HepG2 (cell line): ENCODE data around the gene SLC2A8. TPM values are rescaled to one million over a fixed set of nuclear protein-coding genes. Genes with fewer than 3 reads are reported as not detected.

Experiments used
- AGO2 ChIP-seq: fragments of 200-400 bp; formaldehyde crosslinking; optimal IDR thresholded peaks from 2 replicates; pipeline ENCODE3; 2017; ENCODE audit warnings: mild to moderate bottlenecking, low read depth, low read length, moderate library complexity
- BCL6 ChIP-seq: IDR thresholded peaks from 2 replicates; pipeline ENCODE4 v1.6.1; 2016; ENCODE audit warnings: missing genetic modification reagents, missing compliant biosample characterization
- CCAR2 ChIP-seq: fragments of 200-400 bp; formaldehyde crosslinking; optimal IDR thresholded peaks from 2 replicates; pipeline ENCODE3; 2018; ENCODE audit warnings: low read depth, mild to moderate bottlenecking, low read length, moderate library complexity
- FOXK2 ChIP-seq: fragments of 450-650 bp; IDR thresholded peaks from 2 replicates; pipeline ENCODE4 v1.6.1; 2016
- KLF16 ChIP-seq, 2 experiments: sonication (generic) in 1 of 2; formaldehyde crosslinking in 1 of 2; IDR thresholded peaks; 2 replicates each; pipeline versions ENCODE4 v1.6.1 to v1.8.0; 2016 to 2023; ENCODE audit warnings: missing genetic modification reagents in 2 of 2, missing compliant biosample characterization in 1 of 2
- MIER3 ChIP-seq: IDR thresholded peaks from 2 replicates; pipeline ENCODE4 v1.6.1; 2016; ENCODE audit warnings: missing compliant biosample characterization, borderline replicate concordance
- ZNF468 ChIP-seq: sonication (generic); formaldehyde crosslinking; IDR thresholded peaks from 2 replicates; pipeline ENCODE4 v1.8.0; 2022; ENCODE audit warnings: mild to moderate bottlenecking, moderate library complexity, missing genetic modification reagents
- ZNF660 ChIP-seq: sonication (generic); formaldehyde crosslinking; IDR thresholded peaks from 2 replicates; pipeline ENCODE4 v1.5.1; 2020; ENCODE audit warnings: mild to moderate bottlenecking, low read depth, missing genetic modification reagents, borderline replicate concordance
- ZNF776 ChIP-seq: sonication (generic); formaldehyde crosslinking; IDR thresholded peaks from 2 replicates; pipeline ENCODE4 v1.4.0; 2020; ENCODE audit warnings: mild to moderate bottlenecking, missing genetic modification reagents
- ZNF879 ChIP-seq: sonication (generic); formaldehyde crosslinking; IDR thresholded peaks from 2 replicates; pipeline ENCODE4 v1.8.1; 2023; ENCODE audit warnings: missing genetic modification reagents
- polyA plus RNA-seq, 8 experiments: library from polyadenylated mRNA; depleted of rRNA in 3 of 8; stranded (reverse) in 7 of 8; unstranded in 1 of 8; fragments of >200 nt; fragmentation: Illumina TruSeq in 4 of 8; extraction: Trizol in 4 of 8; gene quantifications; 2 replicates each; pipeline versions ENCODE4 v1.2.1 to v1.2.3, GENCODE V29; 2011 to 2016; ENCODE audit warnings: low read depth in 4 of 8, missing spikeins in 1 of 8, mixed read lengths in 1 of 8; ENCODE audit not compliant: insufficient read depth in 1 of 8
- total RNA-seq, 5 experiments: library from RNA; depleted of rRNA; stranded (reverse); fragments of >200 nt; fragmentation: Illumina TruSeq; extraction: Trizol; gene quantifications; 2 replicates each; pipeline ENCODE4 v1.2.3, GENCODE V29; 2016; ENCODE audit warnings: low read depth in 1 of 5
- TF ChIP-seq, protein P1 (sequence below): IDR thresholded peaks from 2 replicates; pipeline ENCODE4 v1.6.1; 2016; ENCODE audit warnings: low read depth, missing genetic modification reagents, missing compliant biosample characterization
- TF ChIP-seq, protein P2 (sequence below): fragments of 450-650 bp; IDR thresholded peaks from 2 replicates; pipeline ENCODE4 v1.6.1; 2016
- TF ChIP-seq, protein P3 (sequence below): sonication (generic); formaldehyde crosslinking; IDR thresholded peaks from 2 replicates; pipeline ENCODE4 v1.4.0; 2020; ENCODE audit warnings: missing genetic modification reagents
- TF ChIP-seq, protein P4 (sequence below): sonication (generic); formaldehyde crosslinking; IDR thresholded peaks from 2 replicates; pipeline ENCODE4 v1.4.0; 2020; ENCODE audit warnings: mild to moderate bottlenecking, missing genetic modification reagents
- TF ChIP-seq, protein P5 (sequence below): sonication (generic); formaldehyde crosslinking; IDR thresholded peaks from 2 replicates; pipeline ENCODE4 v1.4.0; 2020; ENCODE audit warnings: missing genetic modification reagents, borderline replicate concordance

SLC2A8 gene
- total and polyA plus RNA-seq, 2 of the 13 experiments (the other 11 are each of a cell fraction or from before 2014, with no cell fraction given), result 22.6 to 48.6 TPM

DNA sequence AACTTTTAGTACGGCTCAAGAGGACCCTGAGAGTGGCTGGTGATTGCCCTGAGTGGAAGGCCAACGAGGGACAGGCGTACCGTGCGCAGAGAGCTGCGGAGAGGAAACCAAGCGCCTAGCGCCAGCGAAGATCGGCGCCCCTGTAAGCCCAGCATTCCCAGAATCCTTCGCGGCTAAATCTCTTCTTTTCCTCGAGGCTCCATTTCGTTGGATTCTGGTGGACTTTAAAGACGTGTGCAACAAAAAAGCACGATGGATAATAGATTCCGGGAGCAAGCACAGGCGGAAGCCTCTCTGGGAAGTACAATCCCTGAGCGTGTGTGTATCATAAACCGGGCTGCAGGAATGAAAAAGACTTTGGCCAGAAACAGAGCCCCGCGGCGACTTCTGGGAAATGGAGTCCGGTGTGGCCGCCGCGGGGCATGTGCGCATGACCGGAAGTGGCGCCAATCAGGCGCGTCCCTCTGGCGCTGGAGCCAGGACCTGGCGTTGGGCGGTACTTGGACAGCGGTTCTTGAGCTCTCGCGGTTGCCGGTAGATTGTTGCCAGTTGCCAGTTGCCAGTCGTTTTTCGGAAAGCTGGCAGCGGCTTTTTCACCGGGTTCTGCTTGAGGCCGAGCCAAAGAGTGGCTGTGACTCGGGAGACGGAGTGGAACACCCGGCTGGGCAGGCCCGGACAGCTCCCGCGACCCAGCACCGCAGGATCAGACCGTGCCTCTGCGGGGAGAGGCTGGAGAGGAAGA lies 27.1 kb downstream of the SLC2A8 start, which contains the start of gene ZNF79 (continued):
- TF ChIP-seq, protein P1, sequence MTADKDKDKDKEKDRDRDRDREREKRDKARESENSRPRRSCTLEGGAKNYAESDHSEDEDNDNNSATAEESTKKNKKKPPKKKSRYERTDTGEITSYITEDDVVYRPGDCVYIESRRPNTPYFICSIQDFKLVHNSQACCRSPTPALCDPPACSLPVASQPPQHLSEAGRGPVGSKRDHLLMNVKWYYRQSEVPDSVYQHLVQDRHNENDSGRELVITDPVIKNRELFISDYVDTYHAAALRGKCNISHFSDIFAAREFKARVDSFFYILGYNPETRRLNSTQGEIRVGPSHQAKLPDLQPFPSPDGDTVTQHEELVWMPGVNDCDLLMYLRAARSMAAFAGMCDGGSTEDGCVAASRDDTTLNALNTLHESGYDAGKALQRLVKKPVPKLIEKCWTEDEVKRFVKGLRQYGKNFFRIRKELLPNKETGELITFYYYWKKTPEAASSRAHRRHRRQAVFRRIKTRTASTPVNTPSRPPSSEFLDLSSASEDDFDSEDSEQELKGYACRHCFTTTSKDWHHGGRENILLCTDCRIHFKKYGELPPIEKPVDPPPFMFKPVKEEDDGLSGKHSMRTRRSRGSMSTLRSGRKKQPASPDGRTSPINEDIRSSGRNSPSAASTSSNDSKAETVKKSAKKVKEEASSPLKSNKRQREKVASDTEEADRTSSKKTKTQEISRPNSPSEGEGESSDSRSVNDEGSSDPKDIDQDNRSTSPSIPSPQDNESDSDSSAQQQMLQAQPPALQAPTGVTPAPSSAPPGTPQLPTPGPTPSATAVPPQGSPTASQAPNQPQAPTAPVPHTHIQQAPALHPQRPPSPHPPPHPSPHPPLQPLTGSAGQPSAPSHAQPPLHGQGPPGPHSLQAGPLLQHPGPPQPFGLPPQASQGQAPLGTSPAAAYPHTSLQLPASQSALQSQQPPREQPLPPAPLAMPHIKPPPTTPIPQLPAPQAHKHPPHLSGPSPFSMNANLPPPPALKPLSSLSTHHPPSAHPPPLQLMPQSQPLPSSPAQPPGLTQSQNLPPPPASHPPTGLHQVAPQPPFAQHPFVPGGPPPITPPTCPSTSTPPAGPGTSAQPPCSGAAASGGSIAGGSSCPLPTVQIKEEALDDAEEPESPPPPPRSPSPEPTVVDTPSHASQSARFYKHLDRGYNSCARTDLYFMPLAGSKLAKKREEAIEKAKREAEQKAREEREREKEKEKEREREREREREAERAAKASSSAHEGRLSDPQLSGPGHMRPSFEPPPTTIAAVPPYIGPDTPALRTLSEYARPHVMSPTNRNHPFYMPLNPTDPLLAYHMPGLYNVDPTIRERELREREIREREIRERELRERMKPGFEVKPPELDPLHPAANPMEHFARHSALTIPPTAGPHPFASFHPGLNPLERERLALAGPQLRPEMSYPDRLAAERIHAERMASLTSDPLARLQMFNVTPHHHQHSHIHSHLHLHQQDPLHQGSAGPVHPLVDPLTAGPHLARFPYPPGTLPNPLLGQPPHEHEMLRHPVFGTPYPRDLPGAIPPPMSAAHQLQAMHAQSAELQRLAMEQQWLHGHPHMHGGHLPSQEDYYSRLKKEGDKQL (CRISPR knock-in tag), result no peak
- TF ChIP-seq ZNF879 (CRISPR knock-in tag) (no peak), MIER3 (no peak), AGO2 (no peak), BCL6 (CRISPR knock-in tag) (peak; percentile 37; the same call in 1 of the 2 replicates), ZNF660 (CRISPR knock-in tag) (no peak), KLF16 (CRISPR knock-in tag; IDR thresholded peaks at IDR 0.05) (peak in 1 of 2 experiments; percentile 90; a peak in 2 of 4 replicates), ZNF776 (CRISPR knock-in tag) (no peak), FOXK2 (no peak), CCAR2 (no peak), ZNF468 (CRISPR knock-in tag) (no peak)
- TF ChIP-seq, protein P2, sequence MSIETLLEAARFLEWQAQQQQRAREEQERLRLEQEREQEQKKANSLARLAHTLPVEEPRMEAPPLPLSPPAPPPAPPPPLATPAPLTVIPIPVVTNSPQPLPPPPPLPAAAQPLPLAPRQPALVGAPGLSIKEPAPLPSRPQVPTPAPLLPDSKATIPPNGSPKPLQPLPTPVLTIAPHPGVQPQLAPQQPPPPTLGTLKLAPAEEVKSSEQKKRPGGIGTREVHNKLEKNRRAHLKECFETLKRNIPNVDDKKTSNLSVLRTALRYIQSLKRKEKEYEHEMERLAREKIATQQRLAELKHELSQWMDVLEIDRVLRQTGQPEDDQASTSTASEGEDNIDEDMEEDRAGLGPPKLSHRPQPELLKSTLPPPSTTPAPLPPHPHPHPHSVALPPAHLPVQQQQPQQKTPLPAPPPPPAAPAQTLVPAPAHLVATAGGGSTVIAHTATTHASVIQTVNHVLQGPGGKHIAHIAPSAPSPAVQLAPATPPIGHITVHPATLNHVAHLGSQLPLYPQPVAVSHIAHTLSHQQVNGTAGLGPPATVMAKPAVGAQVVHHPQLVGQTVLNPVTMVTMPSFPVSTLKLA, result no peak; the same call in 1 of the 2 replicates
- TF ChIP-seq, protein P3, sequence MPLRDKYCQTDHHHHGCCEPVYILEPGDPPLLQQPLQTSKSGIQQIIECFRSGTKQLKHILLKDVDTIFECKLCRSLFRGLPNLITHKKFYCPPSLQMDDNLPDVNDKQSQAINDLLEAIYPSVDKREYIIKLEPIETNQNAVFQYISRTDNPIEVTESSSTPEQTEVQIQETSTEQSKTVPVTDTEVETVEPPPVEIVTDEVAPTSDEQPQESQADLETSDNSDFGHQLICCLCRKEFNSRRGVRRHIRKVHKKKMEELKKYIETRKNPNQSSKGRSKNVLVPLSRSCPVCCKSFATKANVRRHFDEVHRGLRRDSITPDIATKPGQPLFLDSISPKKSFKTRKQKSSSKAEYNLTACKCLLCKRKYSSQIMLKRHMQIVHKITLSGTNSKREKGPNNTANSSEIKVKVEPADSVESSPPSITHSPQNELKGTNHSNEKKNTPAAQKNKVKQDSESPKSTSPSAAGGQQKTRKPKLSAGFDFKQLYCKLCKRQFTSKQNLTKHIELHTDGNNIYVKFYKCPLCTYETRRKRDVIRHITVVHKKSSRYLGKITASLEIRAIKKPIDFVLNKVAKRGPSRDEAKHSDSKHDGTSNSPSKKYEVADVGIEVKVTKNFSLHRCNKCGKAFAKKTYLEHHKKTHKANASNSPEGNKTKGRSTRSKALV (CRISPR knock-in tag), result no peak
- TF ChIP-seq, protein P4, sequence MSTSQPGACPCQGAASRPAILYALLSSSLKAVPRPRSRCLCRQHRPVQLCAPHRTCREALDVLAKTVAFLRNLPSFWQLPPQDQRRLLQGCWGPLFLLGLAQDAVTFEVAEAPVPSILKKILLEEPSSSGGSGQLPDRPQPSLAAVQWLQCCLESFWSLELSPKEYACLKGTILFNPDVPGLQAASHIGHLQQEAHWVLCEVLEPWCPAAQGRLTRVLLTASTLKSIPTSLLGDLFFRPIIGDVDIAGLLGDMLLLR (CRISPR knock-in tag), result no peak; the same call in 1 of the 2 replicates
- TF ChIP-seq, protein P5, sequence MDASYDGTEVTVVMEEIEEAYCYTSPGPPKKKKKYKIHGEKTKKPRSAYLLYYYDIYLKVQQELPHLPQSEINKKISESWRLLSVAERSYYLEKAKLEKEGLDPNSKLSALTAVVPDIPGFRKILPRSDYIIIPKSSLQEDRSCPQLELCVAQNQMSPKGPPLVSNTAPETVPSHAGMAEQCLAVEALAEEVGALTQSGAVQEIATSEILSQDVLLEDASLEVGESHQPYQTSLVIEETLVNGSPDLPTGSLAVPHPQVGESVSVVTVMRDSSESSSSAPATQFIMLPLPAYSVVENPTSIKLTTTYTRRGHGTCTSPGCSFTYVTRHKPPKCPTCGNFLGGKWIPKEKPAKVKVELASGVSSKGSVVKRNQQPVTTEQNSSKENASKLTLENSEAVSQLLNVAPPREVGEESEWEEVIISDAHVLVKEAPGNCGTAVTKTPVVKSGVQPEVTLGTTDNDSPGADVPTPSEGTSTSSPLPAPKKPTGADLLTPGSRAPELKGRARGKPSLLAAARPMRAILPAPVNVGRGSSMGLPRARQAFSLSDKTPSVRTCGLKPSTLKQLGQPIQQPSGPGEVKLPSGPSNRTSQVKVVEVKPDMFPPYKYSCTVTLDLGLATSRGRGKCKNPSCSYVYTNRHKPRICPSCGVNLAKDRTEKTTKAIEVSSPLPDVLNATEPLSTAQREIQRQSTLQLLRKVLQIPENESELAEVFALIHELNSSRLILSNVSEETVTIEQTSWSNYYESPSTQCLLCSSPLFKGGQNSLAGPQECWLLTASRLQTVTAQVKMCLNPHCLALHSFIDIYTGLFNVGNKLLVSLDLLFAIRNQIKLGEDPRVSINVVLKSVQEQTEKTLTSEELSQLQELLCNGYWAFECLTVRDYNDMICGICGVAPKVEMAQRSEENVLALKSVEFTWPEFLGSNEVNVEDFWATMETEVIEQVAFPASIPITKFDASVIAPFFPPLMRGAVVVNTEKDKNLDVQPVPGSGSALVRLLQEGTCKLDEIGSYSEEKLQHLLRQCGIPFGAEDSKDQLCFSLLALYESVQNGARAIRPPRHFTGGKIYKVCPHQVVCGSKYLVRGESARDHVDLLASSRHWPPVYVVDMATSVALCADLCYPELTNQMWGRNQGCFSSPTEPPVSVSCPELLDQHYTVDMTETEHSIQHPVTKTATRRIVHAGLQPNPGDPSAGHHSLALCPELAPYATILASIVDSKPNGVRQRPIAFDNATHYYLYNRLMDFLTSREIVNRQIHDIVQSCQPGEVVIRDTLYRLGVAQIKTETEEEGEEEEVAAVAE, result peak; percentile 15; the same call in 1 of the 2 replicates
